ENCODE measurements around the gene MUC20. TPM values are rescaled to one million over a fixed set of nuclear protein-coding genes. Genes with fewer than 3 reads are reported as not detected.
"Not testable (repeated sequence)": the region's sequence is repeated elsewhere in the genome, so short reads cannot be mapped to it uniquely, and the experiment has no call there.

Gene MUC20
- total RNA-seq, 1 donor from 2014 or later = 0.21 TPM

GRCh38 chr3:195771646-195772300, 51.0 kb downstream of the MUC20 start:
- TF ChIP-seq CTCF (IDR thresholded peaks at IDR 0.05; ENCODE audit: unreplicated experiment) = no peak
- peaks cover 8% of the 10 kb centered on the region for H3K36me3 Mint-ChIP-seq (ENCODE audit: low read depth, unreplicated experiment)
- H3K27ac Mint-ChIP-seq (ENCODE audit: unreplicated experiment) = no peak overlapping the region
- H3K4me3 Mint-ChIP-seq (ENCODE audit: unreplicated experiment) = no peak overlapping the region
- H3K4me1 Mint-ChIP-seq (ENCODE audit: unreplicated experiment) = no peaks in the 10 kb centered on the region
- H3K27me3 Mint-ChIP-seq (ENCODE audit: unreplicated experiment) = peaks cover 8% of the 10 kb centered on the region
- DNase-seq (ENCODE audit: low spot score) = no peak
- H3K9me3 Mint-ChIP-seq (ENCODE audit: unreplicated experiment) = no peaks in the 10 kb centered on the region

- H3K4me1 Mint-ChIP-seq (ENCODE audit: unreplicated experiment) = no peaks in the 10 kb centered on the region
- no peaks in the 10 kb centered on the region for H3K9me3 Mint-ChIP-seq (ENCODE audit: unreplicated experiment)
- H3K27me3 Mint-ChIP-seq (ENCODE audit: unreplicated experiment) = peaks cover 15% of the 10 kb centered on the region
- no peak for TF ChIP-seq CTCF (IDR thresholded peaks at IDR 0.05; ENCODE audit: unreplicated experiment)
- no peak overlapping the region for H3K27ac Mint-ChIP-seq (ENCODE audit: unreplicated experiment)
- H3K4me3 Mint-ChIP-seq (ENCODE audit: unreplicated experiment) = no peak overlapping the region
- no peak for DNase-seq (ENCODE audit: low spot score)
- no peaks in the 10 kb centered on the region for H3K36me3 Mint-ChIP-seq (ENCODE audit: low read depth, unreplicated experiment)
Observed at GRCh38 chr3:195773956-195774537, 53.3 kb downstream of the MUC20 start.

GRCh38 chr3:195774917-195775316, 54.1 kb downstream of the MUC20 start:
- Mint-ChIP-seq H3K4me3 (ENCODE audit: unreplicated experiment) (no peak overlapping the region), H3K9me3 (ENCODE audit: unreplicated experiment) (no peaks in the 10 kb centered on the region), H3K27me3 (ENCODE audit: unreplicated experiment) (peaks cover 14% of the 10 kb centered on the region), H3K4me1 (ENCODE audit: unreplicated experiment) (no peaks in the 10 kb centered on the region), H3K36me3 (ENCODE audit: low read depth, unreplicated experiment) (no peaks in the 10 kb centered on the region), H3K27ac (ENCODE audit: unreplicated experiment) (no peak overlapping the region)
- no peak for TF ChIP-seq CTCF (IDR thresholded peaks at IDR 0.05; ENCODE audit: unreplicated experiment)
- DNase-seq (ENCODE audit: low spot score) = peak; percentile 70

GRCh38 chr3:195777975-195778374, 57.2 kb downstream of the MUC20 start:
- Mint-ChIP-seq H3K27me3 (ENCODE audit: unreplicated experiment) (peaks cover 20% of the 10 kb centered on the region), H3K4me3 (ENCODE audit: unreplicated experiment) (no peak overlapping the region), H3K4me1 (ENCODE audit: unreplicated experiment) (peaks cover 4% of the 10 kb centered on the region), H3K9me3 (ENCODE audit: unreplicated experiment) (peaks cover 14% of the 10 kb centered on the region), H3K27ac (ENCODE audit: unreplicated experiment) (no peak overlapping the region), H3K36me3 (ENCODE audit: low read depth, unreplicated experiment) (peaks cover 16% of the 10 kb centered on the region)
- DNase-seq (ENCODE audit: low spot score) = no peak
- TF ChIP-seq CTCF (IDR thresholded peaks at IDR 0.05; ENCODE audit: unreplicated experiment) = no peak

GRCh38 chr3:195781236-195781635, 60.5 kb downstream of the MUC20 start:
- peaks cover 42% of the 10 kb centered on the region for H3K27me3 Mint-ChIP-seq (ENCODE audit: unreplicated experiment)
- DNase-seq (ENCODE audit: low spot score) = not testable (repeated sequence)
- peak overlapping the region; percentile 78 for H3K27ac Mint-ChIP-seq (ENCODE audit: unreplicated experiment)
- H3K36me3 Mint-ChIP-seq (ENCODE audit: low read depth, unreplicated experiment) = peaks cover 42% of the 10 kb centered on the region
- H3K4me1 Mint-ChIP-seq (ENCODE audit: unreplicated experiment) = peaks cover 21% of the 10 kb centered on the region
- H3K9me3 Mint-ChIP-seq (ENCODE audit: unreplicated experiment) = peaks cover 43% of the 10 kb centered on the region
- H3K4me3 Mint-ChIP-seq (ENCODE audit: unreplicated experiment) = peak overlapping the region; percentile 73

Small RNAs within 50 kb of the gene (microRNA-seq; reads per million reads assigned to microRNA genes)
- not detected for gene MIR570 (ENCODE audit: unreplicated experiment)

Other genes starting within 250 kb of the MUC20 start
- gene PPP1R2, start 177.7 kb upstream of the MUC20 start, total RNA-seq (ENCODE audit: unreplicated experiment) = 29.7 TPM
- 5.0 TPM for gene APOD, start 137.0 kb upstream of the MUC20 start, total RNA-seq (ENCODE audit: unreplicated experiment)
- gene MUC4, start 91.0 kb downstream of the MUC20 start, total RNA-seq (ENCODE audit: unreplicated experiment) = 0.05 TPM
- gene TNK2, start 187.6 kb downstream of the MUC20 start, total RNA-seq (ENCODE audit: unreplicated experiment) = 135 TPM

Measured in endothelial cell (in vitro differentiated cells).